Activated CD4-positive, alpha-beta memory T cell treated with anti-CD3 and anti-CD28 coated beads for 36 hours (primary cell): Measurements from ENCODE around the gene PI4KA. TPM values are rescaled to one million over a fixed set of nuclear protein-coding genes. Genes with fewer than 3 reads are reported as not detected.

Experiments used
- CTCF ChIA-PET: fragments of 350-600 bp; sonication (Branson Sonifier 250); formaldehyde crosslinking; loops from one replicate; lab custom pipeline; 2021; ENCODE audit warnings: antibody characterized with exemption, inconsistent platforms; lab: Charles Lee
- POLR2A ChIA-PET: fragments of 350-600 bp; sonication (Branson Sonifier 250); formaldehyde crosslinking; loops from one replicate; lab custom pipeline; 2021; ENCODE audit warnings: antibody characterized with exemption; lab: Charles Lee
- DNase-seq: peaks from one replicate; pipeline ENCODE4 v3.0.0-alpha.2; 2020
- H3K27ac Mint-ChIP-seq: one replicate; pipeline ENCODE4 v1.8.0; 2021; ENCODE audit warnings: mixed read lengths
- H3K27me3 Mint-ChIP-seq: one replicate; pipeline ENCODE4 v1.8.0; 2021; ENCODE audit warnings: mixed read lengths
- H3K36me3 Mint-ChIP-seq: one replicate; pipeline ENCODE4 v1.8.0; 2021; ENCODE audit warnings: mixed read lengths
- H3K4me1 Mint-ChIP-seq: one replicate; pipeline ENCODE4 v1.8.0; 2021; ENCODE audit warnings: low read depth, mixed read lengths
- H3K4me3 Mint-ChIP-seq: one replicate; pipeline ENCODE4 v1.8.0; 2021; ENCODE audit warnings: mild to moderate bottlenecking, mixed read lengths
- H3K9me3 Mint-ChIP-seq: one replicate; pipeline ENCODE4 v1.8.0; 2021; ENCODE audit warnings: mixed read lengths
- intact Hi-C: fragments of 100-400 bp; cut with micrococcal nuclease; formaldehyde crosslinking; loops from one replicate; pipeline ENCODE4 v1.15.1; 2023
- total RNA-seq, 2 experiments: library from RNA; stranded (reverse); gene quantifications; one replicate each; pipeline ENCODE4 v1.2.3, GENCODE V29; 2021

Gene PI4KA
- total RNA-seq, 2 experiments from 2014 or later = 57.9 to 58.9 TPM

GRCh38 chr22:20889904-20890540 is 31.4 kb upstream of the PI4KA start:
- Mint-ChIP-seq H3K27ac (no peak overlapping the region), H3K27me3 (peaks cover 1% of the 10 kb centered on the region), H3K4me1 (no peaks in the 10 kb centered on the region), H3K36me3 (peaks cover 27% of the 10 kb centered on the region), H3K4me3 (no peak overlapping the region), H3K9me3 (no peaks in the 10 kb centered on the region)
- CTCF ChIA-PET = no interaction called here
- POLR2A ChIA-PET = no interaction called here
- DNase-seq = no peak
- intact Hi-C loops = no loop called here

- no peak overlapping the region for H3K27ac Mint-ChIP-seq
- H3K9me3 Mint-ChIP-seq = no peaks in the 10 kb centered on the region
- DNase-seq = no peak
- intact Hi-C loops = no loop called here
- peaks cover 28% of the 10 kb centered on the region for H3K36me3 Mint-ChIP-seq
- H3K27me3 Mint-ChIP-seq = no peaks in the 10 kb centered on the region
- no peaks in the 10 kb centered on the region for H3K4me1 Mint-ChIP-seq
- no peak overlapping the region for H3K4me3 Mint-ChIP-seq
- ChIA-PET POLR2A (no interaction called here), CTCF (no interaction called here)
Observed at GRCh38 chr22:20889025-20889704, 30.6 kb upstream of the PI4KA start.

- no peaks in the 10 kb centered on the region for H3K27me3 Mint-ChIP-seq
- H3K4me3 Mint-ChIP-seq = no peak overlapping the region
- intact Hi-C loops = no loop called here
- DNase-seq = no peak
- ChIA-PET POLR2A (no interaction called here), CTCF (no interaction called here)
- no peak overlapping the region for H3K27ac Mint-ChIP-seq
- H3K9me3 Mint-ChIP-seq = no peaks in the 10 kb centered on the region
- peaks cover 34% of the 10 kb centered on the region for H3K36me3 Mint-ChIP-seq
- no peaks in the 10 kb centered on the region for H3K4me1 Mint-ChIP-seq
Observed at GRCh38 chr22:20887375-20887774, 28.8 kb upstream of the PI4KA start.

- H3K27ac Mint-ChIP-seq = no peak overlapping the region
- intact Hi-C loops = no loop called here
Observed at GRCh38 chr22:20885557-20886323, 27.1 kb upstream of the PI4KA start.

GRCh38 chr22:20885017-20885556 is 26.5 kb upstream of the PI4KA start:
- intact Hi-C loops = no loop called here
- ChIA-PET POLR2A (no interaction called here), CTCF (interaction anchor here (1.0 to 1.3 kb wide), 3 partner anchors 17 to 114 kb away, joined by 4 read pairs; no protein-coding TSS in a partner anchor)
- Mint-ChIP-seq H3K9me3 (no peaks in the 10 kb centered on the region), H3K4me1 (no peaks in the 10 kb centered on the region), H3K27me3 (no peaks in the 10 kb centered on the region), H3K27ac (no peak overlapping the region), H3K36me3 (peaks cover 33% of the 10 kb centered on the region), H3K4me3 (no peak overlapping the region)
- DNase-seq = no peak

More at GRCh38 chr22:20885557-20886323, 27.1 kb upstream of the PI4KA start:
- Mint-ChIP-seq H3K9me3 (no peaks in the 10 kb centered on the region), H3K4me1 (no peaks in the 10 kb centered on the region), H3K27me3 (no peaks in the 10 kb centered on the region), H3K36me3 (peaks cover 34% of the 10 kb centered on the region), H3K4me3 (no peak overlapping the region)
- ChIA-PET POLR2A (no interaction called here), CTCF (interaction anchor here (0.6 to 1.3 kb wide), 10 partner anchors 18 to 217 kb away, joined by 3 to 7 read pairs (median 4); partner anchors contain the start of genes CRKL, LZTR1 and THAP7)
- DNase-seq = peak; percentile 49

- H3K4me1 Mint-ChIP-seq = no peaks in the 10 kb centered on the region
- no peak overlapping the region for H3K27ac Mint-ChIP-seq
- H3K9me3 Mint-ChIP-seq = no peaks in the 10 kb centered on the region
- intact Hi-C loops = no loop called here
- POLR2A ChIA-PET = no interaction called here
- no peak overlapping the region for H3K4me3 Mint-ChIP-seq
- H3K36me3 Mint-ChIP-seq = peaks cover 26% of the 10 kb centered on the region
- DNase-seq = no peak
- H3K27me3 Mint-ChIP-seq = no peaks in the 10 kb centered on the region
- CTCF ChIA-PET = no interaction called here
Observed at GRCh38 chr22:20884454-20884853, 25.8 kb upstream of the PI4KA start.

GRCh38 chr22:20882855-20883254 is 24.2 kb upstream of the PI4KA start:
- intact Hi-C loops = no loop called here
- Mint-ChIP-seq H3K27ac (no peak overlapping the region), H3K9me3 (no peaks in the 10 kb centered on the region), H3K27me3 (no peaks in the 10 kb centered on the region), H3K4me3 (no peak overlapping the region), H3K4me1 (no peaks in the 10 kb centered on the region), H3K36me3 (peaks cover 18% of the 10 kb centered on the region)
- ChIA-PET CTCF (no interaction called here), POLR2A (no interaction called here)
- no peak for DNase-seq

- intact Hi-C loops = no loop called here
Observed at GRCh38 chr22:20881869-20882815, 23.5 kb upstream of the PI4KA start.

GRCh38 chr22:20881231-20881630 is 22.6 kb upstream of the PI4KA start:
- ChIA-PET CTCF (no interaction called here), POLR2A (no interaction called here)
- no peaks in the 10 kb centered on the region for H3K4me1 Mint-ChIP-seq
- DNase-seq = no peak
- H3K27me3 Mint-ChIP-seq = no peaks in the 10 kb centered on the region
- H3K36me3 Mint-ChIP-seq = peaks cover 16% of the 10 kb centered on the region
- H3K4me3 Mint-ChIP-seq = no peak overlapping the region
- no peak overlapping the region for H3K27ac Mint-ChIP-seq
- H3K9me3 Mint-ChIP-seq = no peaks in the 10 kb centered on the region
- intact Hi-C loops = no loop called here

More at GRCh38 chr22:20881869-20882815, 23.5 kb upstream of the PI4KA start:
- no peaks in the 10 kb centered on the region for H3K27me3 Mint-ChIP-seq
- H3K4me3 Mint-ChIP-seq = no peak overlapping the region
- DNase-seq = no peak
- H3K27ac Mint-ChIP-seq = no peak overlapping the region
- ChIA-PET CTCF (no interaction called here), POLR2A (no interaction called here)
- H3K9me3 Mint-ChIP-seq = no peaks in the 10 kb centered on the region
- peaks cover 13% of the 10 kb centered on the region for H3K36me3 Mint-ChIP-seq
- no peaks in the 10 kb centered on the region for H3K4me1 Mint-ChIP-seq

GRCh38 chr22:20877715-20878114 is 19.1 kb upstream of the PI4KA start:
- Mint-ChIP-seq H3K4me1 (no peaks in the 10 kb centered on the region), H3K9me3 (no peaks in the 10 kb centered on the region), H3K27me3 (no peaks in the 10 kb centered on the region), H3K4me3 (no peak overlapping the region), H3K36me3 (peaks cover 13% of the 10 kb centered on the region), H3K27ac (no peak overlapping the region)
- ChIA-PET POLR2A (interaction anchor here (0.7 kb wide), 1 partner anchor 166 kb away, joined by 5 read pairs; no protein-coding TSS in a partner anchor), CTCF (interaction anchor here (1.0 kb wide), 1 partner anchor 135 kb away, joined by 3 read pairs; no protein-coding TSS in a partner anchor)
- intact Hi-C loops = no loop called here
- DNase-seq = no peak

GRCh38 chr22:20875296-20875695 is 16.7 kb upstream of the PI4KA start:
- ChIA-PET POLR2A (no interaction called here), CTCF (interaction anchor here (0.7 kb wide), 1 partner anchor 40 kb away, joined by 3 read pairs; no protein-coding TSS in a partner anchor)
- peaks cover 15% of the 10 kb centered on the region for H3K36me3 Mint-ChIP-seq
- no peak overlapping the region for H3K4me3 Mint-ChIP-seq
- no peak overlapping the region for H3K27ac Mint-ChIP-seq
- DNase-seq = no peak
- no peaks in the 10 kb centered on the region for H3K27me3 Mint-ChIP-seq
- no peaks in the 10 kb centered on the region for H3K4me1 Mint-ChIP-seq
- intact Hi-C loops = no loop called here
- no peaks in the 10 kb centered on the region for H3K9me3 Mint-ChIP-seq
